Endothelial cell of umbilical vein (primary cell): ENCODE measurements around the gene EIF2S2. TPM values are rescaled to one million over a fixed set of nuclear protein-coding genes. Genes with fewer than 3 reads are reported as not detected.

Experiments used
- BruUV-seq: library from RNA; stranded (reverse); fragments of 400-500 nt; replicated peaks from 2 replicates; lab custom pipeline; 2021; lab: Mats Ljungman, UMichigan
- CTCF ChIA-PET: fragments of 300-600, 350-600 bp; sonication (Branson Sonifier 250); formaldehyde crosslinking; loops from one replicate; lab custom pipeline; 2021; ENCODE audit warnings: antibody characterized with exemption, inconsistent platforms; lab: Charles Lee
- POLR2A ChIA-PET: fragments of 300-600, 350-600 bp; sonication (Branson Sonifier 250); formaldehyde crosslinking; loops from one replicate; lab custom pipeline; 2021; ENCODE audit warnings: antibody characterized with exemption, inconsistent platforms; lab: Charles Lee
- DNase-seq: peaks from one replicate; pipeline ENCODE4 v3.0.0-alpha.2; 2011; ENCODE audit warnings: low read depth, low spot score
- FAIRE-seq: peaks from 2 replicates; lab custom pipeline; 2011; peaks lifted over from hg19 to GRCh38; lab: Jason Lieb, UNC
- H2AFZ ChIP-seq: 2 replicates; pipeline ENCODE4 v1.6.0; 2012; ENCODE audit warnings: low read depth, low read length, control low read depth, inconsistent platforms
- H3K27ac ChIP-seq: 2 replicates; pipeline ENCODE4 v1.5.1; 2011; ENCODE audit warnings: low read depth, mild to moderate bottlenecking, control low read depth, low read length, moderate library complexity; ENCODE audit not compliant: insufficient read depth
- H3K27me3 ChIP-seq, 2 experiments: 2 replicates each; pipeline versions ENCODE4 v1.6.0 to v1.6.1; 2011; ENCODE audit warnings: low read length in 2 of 2, mixed read lengths in 1 of 2; ENCODE audit not compliant: control insufficient read depth in 2 of 2, insufficient read depth in 2 of 2
- H3K36me3 ChIP-seq, 2 experiments: 2 replicates in 1 of 2; 3 replicates in 1 of 2; pipeline ENCODE4 v1.5.1; 2011; ENCODE audit warnings: low read length in 2 of 2, mild to moderate bottlenecking in 1 of 2, moderate library complexity in 1 of 2; ENCODE audit not compliant: control insufficient read depth in 2 of 2, insufficient read depth in 2 of 2; ENCODE audit errors: extremely low read depth in 1 of 2
- H3K4me1 ChIP-seq: 3 replicates; pipeline ENCODE4 v1.5.1; 2011; ENCODE audit warnings: mild to moderate bottlenecking, low read length; ENCODE audit not compliant: control insufficient read depth, insufficient read depth; ENCODE audit errors: extremely low read depth
- H3K4me2 ChIP-seq: 2 replicates; pipeline ENCODE4 v1.6.1; 2011; ENCODE audit warnings: low read length, control low read depth, mixed read lengths; ENCODE audit not compliant: insufficient read depth
- H3K4me3 ChIP-seq, 3 experiments: fragments of 200-600 bp in 1 of 3; sonication (generic), shearing (Covaris generic) in 1 of 3; replicated peaks in 1 of 3; 2 replicates each; pipeline ENCODE4 v1.5.1; 2011 to 2016; ENCODE audit warnings: control low read depth in 3 of 3, low read length in 3 of 3, mild to moderate bottlenecking in 2 of 3, inconsistent platforms in 1 of 3, low read depth in 1 of 3, moderate library complexity in 1 of 3; ENCODE audit not compliant: insufficient read depth in 1 of 3
- H3K79me2 ChIP-seq: 2 replicates; pipeline ENCODE4 v1.6.0; 2012; ENCODE audit warnings: low read length, inconsistent platforms; ENCODE audit not compliant: control insufficient read depth, insufficient read depth
- H3K9ac ChIP-seq: replicated peaks from 2 replicates; pipeline ENCODE3; 2011; ENCODE audit warnings: low read length, control low read depth; ENCODE audit not compliant: insufficient read depth; ENCODE audit errors: extremely low read depth
- H3K9me1 ChIP-seq: replicated peaks from 3 replicates; pipeline ENCODE4 v1.6.0; 2011; ENCODE audit warnings: mild to moderate bottlenecking, low read length; ENCODE audit not compliant: control insufficient read depth, insufficient read depth; ENCODE audit errors: extremely low read depth
- H3K9me3 ChIP-seq: replicated peaks from 2 replicates; pipeline ENCODE4 v1.5.1; 2012; ENCODE audit warnings: low read length, inconsistent platforms; ENCODE audit not compliant: control insufficient read depth, insufficient read depth
- H4K20me1 ChIP-seq: replicated peaks from 2 replicates; pipeline ENCODE3; 2011; ENCODE audit warnings: mild to moderate bottlenecking, low read length; ENCODE audit not compliant: control insufficient read depth, insufficient read depth; ENCODE audit errors: extremely low read depth
- CTCF ChIP-seq, 2 donors: IDR thresholded peaks; 1 replicate in 1 of 2; 2 replicates in 1 of 2; pipeline ENCODE4 v1.5.1; 2011; ENCODE audit warnings: low read length in 2 of 2, mild to moderate bottlenecking in 2 of 2, moderate library complexity in 2 of 2, control low read depth in 1 of 2, inconsistent platforms in 1 of 2, low read depth in 1 of 2; ENCODE audit not compliant: insufficient read depth in 1 of 2; ENCODE audit errors: extremely low read depth in 1 of 2
- EZH2 ChIP-seq: IDR thresholded peaks from 2 replicates; pipeline ENCODE4 v1.6.1; 2012; ENCODE audit warnings: borderline replicate concordance, low read depth, mild to moderate bottlenecking, moderate library complexity, low read length, inconsistent platforms; ENCODE audit not compliant: severe bottlenecking
- FOS ChIP-seq: IDR thresholded peaks from 2 replicates; pipeline ENCODE4 v1.6.1; 2011; ENCODE audit warnings: mild to moderate bottlenecking, low read length, moderate library complexity, borderline replicate concordance; ENCODE audit not compliant: insufficient read depth
- GATA2 ChIP-seq: IDR thresholded peaks from 2 replicates; pipeline ENCODE4 v1.7.0; 2011; ENCODE audit warnings: low read depth, mild to moderate bottlenecking, moderate library complexity, mixed read lengths, low read length; ENCODE audit not compliant: insufficient read length, insufficient read depth
- JUN ChIP-seq: IDR thresholded peaks from 2 replicates; pipeline ENCODE4 v1.6.1; 2011; ENCODE audit warnings: borderline replicate concordance, low read depth; ENCODE audit not compliant: insufficient read length, insufficient read depth
- MAX ChIP-seq: IDR thresholded peaks from 2 replicates; pipeline ENCODE4 v1.6.1; 2011; ENCODE audit not compliant: insufficient read depth, insufficient read length
- MYC ChIP-seq: IDR thresholded peaks from one replicate; pipeline ENCODE4 v1.6.1; 2011; ENCODE audit warnings: mild to moderate bottlenecking, low read depth, low read length
- POLR2A ChIP-seq: IDR thresholded peaks from 2 replicates; pipeline ENCODE4 v1.6.1; 2012; ENCODE audit warnings: low read depth, mild to moderate bottlenecking, control low read depth, low read length
- POLR2AphosphoS5 ChIP-seq: IDR thresholded peaks from 2 replicates; pipeline ENCODE4 v1.6.1; 2012; ENCODE audit warnings: low read depth, mild to moderate bottlenecking, control low read depth, low read length, moderate library complexity; ENCODE audit not compliant: insufficient read depth
- dilution Hi-C: fragments of 300-500 bp; cut with MboI; formaldehyde crosslinking; loops from one replicate; pipeline ENCODE4 v1.15.0; 2019; ENCODE audit warnings: low sequenced_read_pairs; ENCODE audit not compliant: extremely low pct_ligation_motif_present
- intact Hi-C: fragments of 100-400 bp; cut with micrococcal nuclease; formaldehyde crosslinking; loops from one replicate; pipeline ENCODE4 v1.10.0; 2022
- polyA plus RNA-seq, 4 experiments: library from polyadenylated mRNA; depleted of rRNA in 3 of 4; stranded (reverse) in 3 of 4; unstranded in 1 of 4; fragments of >200 nt; gene quantifications; 2 replicates each; pipeline versions ENCODE4 v1.2.1 to v1.2.3, GENCODE V29; 2011 to 2012; ENCODE audit warnings: missing spikeins in 1 of 4
- total RNA-seq: library from RNA; stranded (reverse); gene quantifications from 2 replicates; pipeline ENCODE4 v1.2.3, GENCODE V29; 2021

EIF2S2 gene
- total and polyA plus RNA-seq, 2 donors (not counting 3 experiments of a cell fraction or from before 2014, with no cell fraction given), result 38.8 to 99.3 TPM

GRCh38 chr20:34096699-34097444 lies 15.2 kb downstream of the EIF2S2 start:
- TF ChIP-seq MAX (no peak), EZH2 (no peak), POLR2A (no peak), CTCF (IDR thresholded peaks at IDR 0.05; ENCODE audit: extremely low read depth in 1 of 2, insufficient read depth in 1 of 2, low read depth in 1 of 2, low read length in 2 of 2) (no peak), JUN (no peak), FOS (no peak), GATA2 (no peak), POLR2AphosphoS5 (no peak), MYC (no peak)
- intact Hi-C loops (no loop called here), dilution Hi-C loops (no loop called here)
- BruUV-seq, result no TSS peak
- Histone ChIP-seq H3K36me3 (peaks cover 40 to 44% of the 10 kb centered on the region in 2 experiments), H3K4me2 (no peak overlapping the region), H3K27me3 (no peaks in the 10 kb centered on the region), H3K9me3 (no peaks in the 10 kb centered on the region), H3K9me1 (no peaks in the 10 kb centered on the region), H3K4me3 (no peak overlapping the region), H4K20me1 (no peaks in the 10 kb centered on the region), H3K9ac (no peak overlapping the region), H3K27ac (no peak overlapping the region), H2AFZ (no peak overlapping the region), H3K4me1 (no peaks in the 10 kb centered on the region), H3K79me2 (peaks cover 48% of the 10 kb centered on the region)
- CTCF ChIA-PET, result interaction anchor here (1.4 kb wide), 1 partner anchor 12 kb away, joined by 3 read pairs; no protein-coding TSS in a partner anchor
- FAIRE-seq (no peak), DNase-seq (no peak)
- POLR2A ChIA-PET, result interaction anchor here (0.8 kb wide), 1 partner anchor 15 kb away, joined by 3 read pairs; the partner anchor contains the start of gene EIF2S2
